Inferior parietal cortex (tissue), 1 donor: ENCODE measurements around the gene ADARB2.
"Not testable (repeated sequence)": the region's sequence is repeated elsewhere in the genome, so short reads cannot be mapped to it uniquely, and the experiment has no call there.

Experiments used
- DNase-seq: peaks from one replicate; pipeline ENCODE4 v3.0.0-alpha.2; 2016; ENCODE audit errors: extremely low spot score

ADARB2 gene

DNA sequence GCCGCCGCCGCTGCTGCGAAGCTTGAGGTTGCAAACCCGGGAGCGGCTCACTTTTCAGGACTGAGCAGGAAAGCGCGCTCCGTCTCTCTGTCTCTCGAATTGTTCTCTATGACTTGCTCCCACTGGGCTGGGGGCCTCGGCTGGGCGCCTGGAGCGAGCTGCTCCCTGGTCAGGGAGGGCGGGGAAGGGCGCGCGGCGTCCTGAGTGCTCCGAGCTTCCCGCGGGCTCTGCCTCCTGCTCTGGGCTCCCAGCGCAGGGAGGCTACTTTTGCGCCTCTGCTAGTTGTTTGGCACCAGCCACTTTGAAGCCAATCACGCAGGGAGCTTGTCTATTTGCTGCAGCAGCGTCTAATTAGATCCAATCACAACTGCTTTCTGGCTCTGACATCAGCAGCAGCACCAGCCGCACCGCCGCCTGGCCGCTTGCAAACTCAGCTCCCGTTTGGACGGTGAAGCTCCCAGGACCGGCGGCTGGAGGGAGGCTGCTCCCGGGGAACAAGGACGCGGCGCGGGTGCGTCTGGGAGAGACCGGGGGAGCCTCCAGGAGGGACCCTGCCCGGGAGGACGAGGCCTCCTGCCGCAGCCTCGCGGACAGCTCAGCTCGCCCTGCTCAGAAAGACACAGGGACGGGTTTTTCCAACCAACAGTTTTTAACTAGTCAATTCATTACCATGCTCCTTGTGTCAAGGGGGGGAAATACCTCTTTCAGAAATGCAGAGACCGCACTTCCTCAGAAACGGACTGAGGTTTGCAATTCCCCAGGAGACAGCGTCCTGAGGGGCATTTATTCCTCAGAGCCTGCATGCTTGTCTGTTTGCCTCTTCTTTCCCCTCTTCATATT, at the start of gene ADARB2:
Gene ADARB2, minus strand, starts transcription at position 304 of the 840 bp plus-strand sequence.
- DNase-seq = peak; percentile 64

- DNase-seq = no peak
Observed at GRCh38 chr10:1785835-1786234, 48.5 kb upstream of the ADARB2 start.

GRCh38 chr10:1782841-1783240, 45.5 kb upstream of the ADARB2 start:
- no peak for DNase-seq

GRCh38 chr10:1779796-1780195, 42.5 kb upstream of the ADARB2 start:
- no peak for DNase-seq

DNA sequence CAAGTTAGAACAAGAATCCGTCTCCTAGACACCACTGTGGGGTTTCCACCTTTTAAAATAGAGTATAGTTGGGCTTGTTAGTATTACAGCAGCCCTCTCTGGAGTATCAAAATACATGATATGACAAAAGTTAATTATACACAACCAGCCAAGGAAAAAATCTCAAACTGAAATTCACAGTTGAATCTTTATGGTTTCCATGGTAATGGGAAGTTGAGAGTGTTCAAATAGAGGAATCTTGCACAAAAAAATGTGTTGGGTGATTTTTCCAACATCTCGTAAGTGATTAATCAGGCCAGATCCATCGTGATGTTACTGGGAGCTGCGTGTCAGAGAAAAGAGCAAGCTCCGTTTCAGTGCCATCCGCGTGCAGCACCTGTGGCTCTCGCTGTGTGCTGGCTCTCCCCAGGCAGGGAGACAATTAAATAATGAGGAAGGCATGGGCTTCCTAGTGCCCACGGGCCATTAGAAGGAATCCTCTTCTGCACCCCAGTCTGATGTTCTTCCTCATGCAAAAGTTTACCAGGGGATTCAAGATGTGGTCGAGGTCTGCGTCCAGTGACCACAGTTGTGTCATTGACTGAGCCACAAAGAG, 41.1 kb upstream of the ADARB2 start:
- DNase-seq = peak; percentile 3

DNA sequence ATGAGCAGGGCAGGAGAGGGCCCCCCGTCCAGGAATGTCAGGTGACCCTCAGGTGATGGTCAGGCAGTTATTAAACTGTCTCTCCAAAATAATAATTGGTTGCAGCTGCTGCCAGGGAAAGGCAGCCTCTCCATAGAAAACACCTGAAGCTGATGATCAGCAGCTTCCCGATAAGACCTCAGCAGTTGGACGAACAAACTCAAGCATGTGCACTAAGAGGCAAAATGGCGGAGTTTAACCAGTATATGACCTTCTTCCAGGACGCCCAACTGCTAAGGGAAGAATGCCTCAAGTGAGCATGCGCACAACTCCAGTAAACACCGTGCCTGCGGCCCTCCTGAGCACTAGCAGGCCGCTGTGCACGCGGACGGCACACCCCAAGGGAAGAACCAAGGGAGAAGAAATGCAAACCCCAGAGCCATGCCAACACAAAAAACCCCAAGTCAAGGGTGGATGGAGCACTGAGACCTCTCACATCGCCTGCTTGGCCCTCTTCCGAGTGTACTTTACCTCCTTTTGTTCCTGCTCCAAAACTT, 38.9 kb upstream of the ADARB2 start:
- no peak for DNase-seq

DNA sequence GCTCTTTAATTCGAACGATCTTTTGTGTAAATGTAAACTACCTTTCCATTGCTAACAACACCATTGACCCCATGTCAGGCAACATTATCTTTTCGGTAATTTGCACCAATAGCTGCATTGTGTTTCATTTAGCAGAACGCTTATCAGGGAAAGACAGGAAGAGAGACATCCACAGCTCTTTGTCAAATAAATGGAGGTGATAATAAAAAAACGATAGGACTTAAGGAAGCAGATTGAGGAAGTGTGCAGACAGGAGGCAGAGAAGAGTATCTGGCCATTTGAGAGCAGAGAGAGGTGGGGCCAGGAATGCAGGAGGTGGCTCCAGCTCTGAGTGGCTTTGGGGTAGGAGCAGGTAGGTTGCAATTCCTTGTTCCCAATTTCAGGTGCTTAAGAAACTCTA, 37.5 kb upstream of the ADARB2 start:
- no peak for DNase-seq

GRCh38 chr10:1773204-1773603, 35.9 kb upstream of the ADARB2 start:
- DNase-seq = not testable (repeated sequence)

GRCh38 chr10:1766049-1766448, 28.7 kb upstream of the ADARB2 start:
- no peak for DNase-seq

DNA sequence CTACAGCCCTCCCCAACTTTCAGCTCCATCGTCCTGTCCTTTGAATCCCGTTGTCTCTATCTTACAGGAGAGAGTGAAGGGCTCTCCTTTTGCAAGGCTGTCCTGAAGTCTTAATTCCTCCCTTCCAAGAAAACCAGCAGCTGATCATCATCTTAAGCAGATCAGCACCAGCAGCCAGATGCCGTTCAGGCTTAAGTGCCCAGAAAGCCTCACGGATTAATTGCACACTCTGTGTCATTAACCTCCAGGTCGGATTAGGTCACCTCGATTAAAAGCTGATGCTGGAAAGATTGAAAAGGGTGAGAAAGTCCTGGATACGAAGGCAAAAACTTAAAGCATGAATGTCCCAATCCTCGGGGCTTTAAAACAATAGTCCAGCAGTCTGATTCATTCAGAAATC, 24.8 kb upstream of the ADARB2 start:
- no peak for DNase-seq

GRCh38 chr10:1754506-1755153, 17.3 kb upstream of the ADARB2 start:
- DNase-seq = peak; percentile 45

GRCh38 chr10:1752153-1752552, 14.8 kb upstream of the ADARB2 start:
- no peak for DNase-seq

DNA sequence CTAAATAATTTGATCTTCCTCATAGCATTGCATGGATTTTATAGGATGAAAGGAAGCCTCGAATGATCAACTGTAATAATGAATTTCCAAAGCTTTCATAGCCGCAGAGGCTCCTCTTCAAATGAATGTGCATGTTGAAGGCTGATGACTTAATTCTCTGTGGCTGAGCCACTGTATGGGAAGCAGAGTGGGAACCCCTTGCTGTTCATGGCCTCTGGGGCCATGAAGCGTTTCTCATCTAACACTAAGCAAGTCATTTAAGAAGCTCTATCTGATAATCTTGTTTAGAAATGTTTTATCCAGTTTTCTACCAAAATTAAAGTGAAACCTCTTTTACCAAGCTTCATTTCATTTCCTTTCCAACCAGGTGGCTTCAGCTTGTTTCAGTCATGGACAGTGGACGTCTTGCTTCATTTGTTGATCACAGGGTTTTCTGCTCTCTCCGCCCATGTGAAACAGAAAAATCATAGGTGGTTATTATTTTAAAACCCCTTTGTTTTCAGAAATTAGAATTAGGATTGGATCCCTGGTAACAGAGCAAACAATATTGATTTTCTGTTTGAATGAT, 10.3 kb upstream of the ADARB2 start:
- no peak for DNase-seq

- no peak for DNase-seq
Observed at GRCh38 chr10:1746796-1747195, 9.5 kb upstream of the ADARB2 start.

DNA sequence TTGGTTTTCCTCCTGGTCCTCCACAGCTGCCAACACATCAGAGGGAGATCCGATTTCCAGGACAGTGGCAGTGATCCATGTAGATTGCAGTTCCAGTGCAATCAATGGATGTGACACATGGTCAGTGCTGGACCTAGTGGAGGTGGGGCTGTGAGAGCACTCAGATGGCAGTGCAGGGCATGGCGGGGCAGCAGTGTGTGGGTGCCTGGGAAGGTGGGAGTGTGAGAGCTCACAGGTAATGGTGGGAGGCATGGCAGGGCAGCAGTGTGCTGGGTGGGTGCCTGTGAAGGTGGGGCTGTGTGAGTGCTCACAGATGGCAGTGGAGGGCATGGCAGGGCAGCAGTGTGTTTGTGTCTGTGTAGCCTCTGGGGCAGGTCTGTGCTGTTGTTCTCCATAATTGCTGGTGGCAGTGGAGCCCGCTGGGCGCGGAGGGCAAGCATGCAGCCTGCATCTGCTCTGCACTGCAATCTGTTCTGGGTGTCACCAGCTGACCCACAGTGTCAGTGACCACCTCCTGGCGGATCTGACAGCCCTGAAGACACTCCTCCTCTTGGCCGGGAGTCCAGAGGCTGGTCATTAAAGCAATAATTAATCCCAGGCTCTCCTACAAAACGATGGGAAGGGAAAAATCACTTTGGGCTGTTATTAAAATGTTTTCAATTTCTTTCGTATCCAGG, 8.6 kb upstream of the ADARB2 start:
- no peak for DNase-seq

GRCh38 chr10:1744524-1744923, 7.2 kb upstream of the ADARB2 start:
- no peak for DNase-seq

DNA sequence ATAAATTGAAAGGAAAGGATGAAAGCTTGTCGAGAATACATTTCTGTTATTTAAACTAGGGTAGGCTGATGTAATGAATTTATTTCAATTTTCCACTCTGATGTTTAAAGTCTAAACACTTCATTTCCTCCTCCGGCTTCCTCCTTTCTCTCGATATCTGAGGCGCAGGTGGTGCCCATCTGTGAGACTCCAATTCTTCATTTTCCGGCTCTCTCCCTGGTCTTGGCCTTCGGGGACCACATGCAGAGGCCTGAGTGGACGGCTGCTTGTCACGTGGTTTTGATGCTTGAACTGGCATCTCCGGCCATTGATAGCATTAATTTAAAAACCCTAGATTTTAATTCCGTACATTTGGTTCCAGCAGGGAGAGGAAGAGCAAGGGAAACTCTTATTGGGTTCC, 5.8 kb upstream of the ADARB2 start:
- DNase-seq = no peak

GRCh38 chr10:1741450-1741849, 4.1 kb upstream of the ADARB2 start:
- DNase-seq = no peak

- DNase-seq = peak; percentile 32
Observed at GRCh38 chr10:1739751-1740150, 2.4 kb upstream of the ADARB2 start.

DNA sequence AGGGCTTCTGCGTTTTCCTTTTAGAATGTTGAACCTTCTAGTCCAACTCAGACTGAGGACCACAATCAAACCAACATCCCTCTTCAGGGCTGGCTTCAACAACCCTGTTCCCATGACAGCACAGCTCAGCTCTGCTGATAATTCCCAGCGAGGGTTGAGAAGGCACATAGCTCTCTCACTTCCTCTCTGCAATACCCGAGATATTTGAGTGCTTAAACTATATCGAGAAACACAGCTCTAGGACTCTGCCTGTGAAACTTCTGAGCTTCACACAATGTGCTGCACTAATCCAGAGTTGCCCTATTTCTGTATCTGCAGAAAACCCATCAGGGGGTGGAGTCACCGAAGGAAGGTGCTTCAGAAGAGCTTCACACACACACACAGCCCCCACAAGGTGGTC, 1.6 kb upstream of the ADARB2 start:
- DNase-seq = no peak

DNA sequence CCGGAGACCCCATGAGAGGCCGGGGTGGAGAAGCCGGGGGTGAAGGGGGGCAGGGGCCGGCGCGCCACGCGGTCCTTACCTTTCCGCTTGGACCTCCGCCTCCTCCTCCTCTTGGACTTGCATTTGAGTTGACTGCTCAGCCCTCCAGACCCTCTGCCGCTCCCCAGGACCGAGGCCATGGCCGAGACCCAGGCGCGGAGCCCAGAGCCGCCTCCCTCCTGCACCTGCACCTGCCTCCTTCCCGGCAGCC, 428 bp downstream of the ADARB2 start:
- no peak for DNase-seq
